ENCODE results near the gene MSRB1. TPM values are rescaled to one million over a fixed set of nuclear protein-coding genes. Genes with fewer than 3 reads are reported as not detected.

The MSRB1 gene
- total and polyA plus RNA-seq, 9 of the 15 experiments (the other 6 are each of a cell fraction or from before 2014, with no cell fraction given), result 5.4 to 33.7 (median 25.7) TPM

DNA sequence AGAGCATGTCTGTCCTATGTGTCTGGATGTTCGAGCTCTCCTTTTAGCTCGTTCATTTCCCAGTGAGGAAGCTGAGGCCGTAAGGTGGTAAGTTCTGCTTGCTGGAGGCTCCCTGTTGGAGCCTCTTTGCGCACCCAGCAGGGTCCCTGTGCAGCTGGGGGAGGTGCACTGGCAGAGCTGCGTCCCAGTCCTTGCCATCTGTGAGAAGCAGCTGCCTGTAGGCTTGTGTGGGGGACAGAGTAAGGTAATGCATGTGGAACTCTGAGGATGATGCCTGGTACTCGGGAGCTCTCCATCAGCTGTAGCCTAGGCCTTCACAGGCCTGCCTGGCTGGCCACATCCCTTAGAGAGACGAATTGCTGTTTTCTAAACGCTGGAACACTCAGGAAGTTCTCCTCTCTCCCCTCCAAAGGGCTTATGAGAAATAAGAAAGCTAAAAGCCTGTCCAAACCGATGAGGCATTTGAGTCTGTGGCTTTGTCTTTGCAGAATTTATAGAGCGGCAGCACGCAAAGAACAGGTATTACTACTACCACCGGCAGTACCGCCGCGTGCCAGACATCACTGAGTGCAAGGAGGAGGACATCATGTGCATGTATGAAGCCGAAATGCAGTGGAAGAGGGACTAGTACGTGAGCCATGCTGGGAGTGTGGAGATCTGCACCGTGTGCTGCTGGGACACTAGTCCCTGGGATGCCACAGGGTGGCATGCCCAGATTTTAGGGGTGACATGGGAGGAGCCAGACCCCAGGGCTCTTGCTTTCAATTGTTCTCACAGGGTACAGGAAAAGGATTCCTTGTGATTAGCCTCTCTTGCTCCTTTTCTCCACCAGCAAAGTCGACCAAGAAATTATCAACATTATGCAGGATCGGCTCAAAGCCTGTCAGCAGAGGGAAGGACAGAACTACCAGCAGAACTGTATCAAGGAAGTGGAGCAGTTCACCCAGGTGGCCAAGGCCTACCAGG is 17.9 kb upstream of the MSRB1 start (continued):
- TF ChIP-seq ZNF143 (CRISPR knock-in tag; IDR thresholded peaks at IDR 0.05) (no peak), GABPB1 (CRISPR knock-in tag; IDR thresholded peaks at IDR 0.05) (peak; percentile 68), ZNF232 (CRISPR knock-in tag; IDR thresholded peaks at IDR 0.05) (0 out of 2 replicates have a peak, but pooled peaks have one; percentile 51), KLF13 (tag; IDR thresholded peaks at IDR 0.05; ENCODE audit: borderline replicate concordance, low read depth) (no peak), ZBTB7A (IDR thresholded peaks at IDR 0.05; ENCODE audit: borderline replicate concordance, control insufficient read depth, low read depth, low read length) (no peak), IFI16 (CRISPR knock-in tag; IDR thresholded peaks at IDR 0.05) (no peak), ZNF699 (CRISPR knock-in tag; IDR thresholded peaks at IDR 0.05; ENCODE audit: insufficient replicate concordance) (no peak), ZKSCAN1 (IDR thresholded peaks at IDR 0.05; ENCODE audit: low read depth, low read length) (no peak), CXXC5 (CRISPR knock-in tag; IDR thresholded peaks at IDR 0.05) (no peak), NCOA4 (IDR thresholded peaks at IDR 0.05; ENCODE audit: partially characterized antibody) (no peak), PURB (CRISPR knock-in tag; IDR thresholded peaks at IDR 0.05; ENCODE audit: low read depth) (no peak), NCOA2 (IDR thresholded peaks at IDR 0.05; ENCODE audit: partially characterized antibody in 2 of 2) (no peak), TCF3 (CRISPR knock-in tag; IDR thresholded peaks at IDR 0.05) (no peak)
- TF ChIP-seq, protein P1, sequence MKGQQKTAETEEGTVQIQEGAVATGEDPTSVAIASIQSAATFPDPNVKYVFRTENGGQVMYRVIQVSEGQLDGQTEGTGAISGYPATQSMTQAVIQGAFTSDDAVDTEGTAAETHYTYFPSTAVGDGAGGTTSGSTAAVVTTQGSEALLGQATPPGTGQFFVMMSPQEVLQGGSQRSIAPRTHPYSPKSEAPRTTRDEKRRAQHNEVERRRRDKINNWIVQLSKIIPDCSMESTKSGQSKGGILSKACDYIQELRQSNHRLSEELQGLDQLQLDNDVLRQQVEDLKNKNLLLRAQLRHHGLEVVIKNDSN (CRISPR knock-in tag; IDR thresholded peaks at IDR 0.05), result no peak
- TF ChIP-seq, protein P2, sequence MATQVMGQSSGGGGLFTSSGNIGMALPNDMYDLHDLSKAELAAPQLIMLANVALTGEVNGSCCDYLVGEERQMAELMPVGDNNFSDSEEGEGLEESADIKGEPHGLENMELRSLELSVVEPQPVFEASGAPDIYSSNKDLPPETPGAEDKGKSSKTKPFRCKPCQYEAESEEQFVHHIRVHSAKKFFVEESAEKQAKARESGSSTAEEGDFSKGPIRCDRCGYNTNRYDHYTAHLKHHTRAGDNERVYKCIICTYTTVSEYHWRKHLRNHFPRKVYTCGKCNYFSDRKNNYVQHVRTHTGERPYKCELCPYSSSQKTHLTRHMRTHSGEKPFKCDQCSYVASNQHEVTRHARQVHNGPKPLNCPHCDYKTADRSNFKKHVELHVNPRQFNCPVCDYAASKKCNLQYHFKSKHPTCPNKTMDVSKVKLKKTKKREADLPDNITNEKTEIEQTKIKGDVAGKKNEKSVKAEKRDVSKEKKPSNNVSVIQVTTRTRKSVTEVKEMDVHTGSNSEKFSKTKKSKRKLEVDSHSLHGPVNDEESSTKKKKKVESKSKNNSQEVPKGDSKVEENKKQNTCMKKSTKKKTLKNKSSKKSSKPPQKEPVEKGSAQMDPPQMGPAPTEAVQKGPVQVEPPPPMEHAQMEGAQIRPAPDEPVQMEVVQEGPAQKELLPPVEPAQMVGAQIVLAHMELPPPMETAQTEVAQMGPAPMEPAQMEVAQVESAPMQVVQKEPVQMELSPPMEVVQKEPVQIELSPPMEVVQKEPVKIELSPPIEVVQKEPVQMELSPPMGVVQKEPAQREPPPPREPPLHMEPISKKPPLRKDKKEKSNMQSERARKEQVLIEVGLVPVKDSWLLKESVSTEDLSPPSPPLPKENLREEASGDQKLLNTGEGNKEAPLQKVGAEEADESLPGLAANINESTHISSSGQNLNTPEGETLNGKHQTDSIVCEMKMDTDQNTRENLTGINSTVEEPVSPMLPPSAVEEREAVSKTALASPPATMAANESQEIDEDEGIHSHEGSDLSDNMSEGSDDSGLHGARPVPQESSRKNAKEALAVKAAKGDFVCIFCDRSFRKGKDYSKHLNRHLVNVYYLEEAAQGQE (IDR thresholded peaks at IDR 0.05; ENCODE audit: borderline replicate concordance), result no peak
- TF ChIP-seq, protein P2 (CRISPR knock-in tag; IDR thresholded peaks at IDR 0.05; ENCODE audit: low read depth), result no peak
- TF ChIP-seq, protein P3, sequence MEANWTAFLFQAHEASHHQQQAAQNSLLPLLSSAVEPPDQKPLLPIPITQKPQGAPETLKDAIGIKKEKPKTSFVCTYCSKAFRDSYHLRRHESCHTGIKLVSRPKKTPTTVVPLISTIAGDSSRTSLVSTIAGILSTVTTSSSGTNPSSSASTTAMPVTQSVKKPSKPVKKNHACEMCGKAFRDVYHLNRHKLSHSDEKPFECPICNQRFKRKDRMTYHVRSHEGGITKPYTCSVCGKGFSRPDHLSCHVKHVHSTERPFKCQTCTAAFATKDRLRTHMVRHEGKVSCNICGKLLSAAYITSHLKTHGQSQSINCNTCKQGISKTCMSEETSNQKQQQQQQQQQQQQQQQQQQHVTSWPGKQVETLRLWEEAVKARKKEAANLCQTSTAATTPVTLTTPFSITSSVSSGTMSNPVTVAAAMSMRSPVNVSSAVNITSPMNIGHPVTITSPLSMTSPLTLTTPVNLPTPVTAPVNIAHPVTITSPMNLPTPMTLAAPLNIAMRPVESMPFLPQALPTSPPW (CRISPR knock-in tag; IDR thresholded peaks at IDR 0.05), result no peak
